SKM-1 treated with dmso at 0.1 percent for 144 hours (cell line): ENCODE data around the gene UTP11.

Source experiments
- DNase-seq: peaks from one replicate; lab custom pipeline; 2025; ENCODE audit not compliant: unreplicated experiment; lab: John Stamatoyannopoulos, UW

Gene UTP11

DNA sequence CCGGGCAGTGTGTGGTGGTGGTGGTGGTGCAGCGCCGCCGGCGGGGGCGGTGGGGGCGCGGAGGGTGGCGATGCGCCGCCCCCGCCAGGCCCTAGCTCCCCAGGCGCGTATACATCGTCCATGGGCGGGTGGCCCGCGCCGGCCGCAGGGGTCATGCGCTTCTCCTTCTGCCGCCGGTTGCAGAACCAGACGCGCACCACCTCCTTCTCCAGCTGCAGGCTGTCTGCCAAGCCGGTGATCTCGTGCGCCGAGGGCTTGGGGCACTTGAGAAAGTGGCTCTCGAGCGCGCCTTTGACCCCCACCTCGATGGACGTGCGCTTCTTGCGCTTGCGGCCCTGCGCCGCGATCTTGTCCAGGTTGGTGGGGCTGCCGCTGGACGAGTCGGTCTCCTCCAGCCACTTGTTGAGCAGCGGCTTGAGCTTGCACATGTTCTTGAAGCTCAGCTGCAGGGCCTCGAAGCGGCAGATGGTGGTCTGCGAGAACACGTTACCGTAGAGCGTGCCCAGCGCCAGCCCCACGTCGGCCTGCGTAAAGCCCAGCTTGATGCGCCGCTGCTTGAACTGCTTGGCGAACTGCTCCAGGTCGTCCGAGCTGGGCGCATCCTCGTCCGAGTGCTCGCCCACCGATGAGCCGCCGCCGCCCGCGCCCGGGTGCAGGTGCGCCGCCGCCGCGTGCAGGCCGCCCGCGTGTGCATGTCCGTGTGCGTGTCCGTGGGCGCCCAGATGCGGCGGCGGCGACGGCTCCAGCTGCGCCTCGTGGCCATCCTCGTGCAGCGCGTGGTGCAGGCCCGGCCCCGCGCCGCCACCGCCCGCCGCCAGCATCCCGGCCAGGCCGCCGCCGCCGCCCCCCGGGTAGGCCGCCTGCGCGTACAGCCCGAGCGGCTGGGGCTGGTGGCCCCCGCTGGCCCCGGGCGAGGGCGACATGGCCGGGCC is 33.1 kb downstream of the UTP11 start:
- no peak for DNase-seq

DNA sequence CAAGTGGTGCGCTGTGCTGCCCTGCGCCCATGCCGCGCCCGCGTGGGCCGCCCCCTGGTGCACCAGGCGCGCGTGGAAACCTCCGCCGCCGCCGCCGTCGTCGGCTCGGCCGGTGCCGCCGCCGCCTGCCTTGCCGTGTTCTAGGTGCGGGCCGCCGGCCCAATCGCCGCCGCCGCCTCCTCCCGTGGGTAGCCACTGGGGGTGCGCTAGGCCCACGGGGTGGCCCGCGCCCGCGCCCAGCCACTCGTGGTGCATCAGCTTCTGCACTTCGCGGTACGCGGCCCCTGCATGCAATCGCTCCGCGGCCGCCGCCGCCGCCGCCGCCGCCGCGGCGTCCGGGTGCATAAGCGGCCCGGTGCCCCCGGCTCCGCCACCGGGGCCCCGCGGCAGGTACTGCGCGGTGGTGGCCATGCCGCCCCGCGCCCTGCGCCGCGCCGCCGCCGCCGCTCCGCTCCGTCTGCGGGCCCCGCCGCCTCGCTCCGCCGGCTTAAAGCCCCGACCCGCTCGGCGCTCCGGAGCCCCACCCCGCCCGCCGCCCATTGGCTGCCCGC is 33.9 kb downstream of the UTP11 start, which contains the start of gene POU3F1:
Gene POU3F1 (minus strand): TSS at position 461 of the 551 bp plus-strand sequence. CDS start 50 bp downstream, at position 411.
- no peak for DNase-seq

DNA sequence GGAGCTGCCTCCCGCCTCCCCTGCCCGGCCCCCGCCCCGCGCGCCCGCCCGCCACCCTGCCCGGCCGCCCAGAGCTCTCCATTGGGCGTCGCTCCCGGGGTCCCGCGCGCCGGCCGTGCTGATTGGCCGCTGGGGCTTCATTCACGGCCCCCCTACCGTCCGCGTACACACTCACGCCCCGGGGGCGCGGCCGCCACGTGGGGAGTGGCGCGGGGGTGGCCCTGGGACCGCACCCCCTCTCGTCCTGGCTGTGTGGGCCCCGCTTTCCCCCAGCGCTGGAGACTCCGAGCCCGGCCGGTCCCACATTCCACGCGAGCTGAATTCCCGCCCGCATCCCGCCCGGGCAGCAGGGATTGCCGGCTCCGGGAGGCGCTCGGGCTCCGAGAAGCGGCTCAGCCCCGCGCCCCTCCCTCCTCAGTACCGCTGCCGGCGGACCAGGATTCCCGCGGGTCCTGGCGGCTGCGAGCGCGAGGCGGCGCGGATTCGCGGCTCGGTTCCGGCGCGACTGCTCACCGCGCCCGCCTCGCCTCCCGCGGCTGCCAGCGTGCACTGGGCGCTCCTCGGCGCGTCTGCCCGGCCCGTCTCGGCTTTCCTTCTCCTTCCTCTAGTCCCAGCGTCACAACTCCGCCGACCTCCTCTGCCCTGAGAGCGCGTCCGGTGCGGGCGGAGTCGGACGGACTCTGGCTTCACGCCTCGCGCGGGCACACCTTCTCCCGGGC is 34.5 kb downstream of the UTP11 start:
- DNase-seq, result no peak

DNA sequence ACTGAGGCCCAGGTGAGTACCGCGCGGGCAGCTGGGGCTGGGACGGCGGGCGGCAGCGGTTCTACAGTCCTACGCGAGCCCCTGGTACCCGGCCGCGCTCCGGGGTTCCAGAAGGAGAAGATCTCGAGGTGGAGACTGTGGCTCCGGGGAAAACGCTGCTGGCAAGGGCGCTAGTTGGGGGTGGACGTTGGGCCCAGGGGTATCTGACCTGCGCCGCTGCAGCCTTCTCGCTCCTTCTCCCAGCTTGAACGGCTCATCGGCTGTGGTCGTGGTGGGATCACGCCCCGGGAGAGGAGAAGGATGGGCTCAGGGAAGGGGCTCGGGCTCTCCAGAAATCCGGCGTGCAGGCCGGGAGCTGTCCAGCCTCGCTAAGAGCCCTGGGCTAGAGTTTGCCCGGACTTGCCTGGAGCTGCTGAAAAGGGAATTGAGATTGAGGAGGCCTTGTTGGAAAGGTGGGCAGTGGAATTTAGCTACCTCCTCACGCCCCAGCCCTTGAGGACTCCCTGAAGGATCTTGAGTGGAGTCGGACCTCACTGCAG is 35.1 kb downstream of the UTP11 start:
- no peak for DNase-seq

DNA sequence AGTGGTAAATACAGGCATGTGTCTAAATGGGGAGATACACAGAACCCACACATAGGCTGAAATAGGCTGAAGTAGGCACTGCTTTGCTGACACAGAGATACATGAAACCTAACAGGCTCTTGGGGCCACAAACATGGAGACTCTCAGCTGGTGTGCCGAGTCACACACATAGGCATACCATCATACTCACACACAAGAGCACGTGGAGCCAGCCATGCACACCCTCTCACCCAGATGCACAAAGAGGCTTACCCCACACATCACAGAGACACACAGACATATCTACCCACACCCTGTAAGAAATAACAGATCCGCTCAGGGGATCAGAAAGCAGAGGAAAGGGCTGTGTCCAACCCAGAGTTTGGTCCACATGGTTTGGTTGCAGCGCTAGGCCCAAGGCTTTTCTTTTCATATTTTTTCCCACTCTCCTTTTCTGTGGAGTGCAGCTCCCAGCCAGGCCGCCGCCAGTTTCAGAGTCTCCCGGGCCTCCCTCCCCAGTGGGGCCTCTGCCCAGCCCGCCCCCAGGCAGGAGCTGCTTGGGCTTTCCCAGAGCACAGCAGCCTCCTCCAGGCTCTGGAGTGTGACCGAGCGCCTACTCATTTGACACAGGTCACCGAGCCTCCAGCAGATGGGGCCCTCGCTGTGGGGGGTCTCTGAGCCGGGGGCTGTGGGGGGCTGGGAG is 38.0 kb downstream of the UTP11 start:
- DNase-seq, result no peak

DNA sequence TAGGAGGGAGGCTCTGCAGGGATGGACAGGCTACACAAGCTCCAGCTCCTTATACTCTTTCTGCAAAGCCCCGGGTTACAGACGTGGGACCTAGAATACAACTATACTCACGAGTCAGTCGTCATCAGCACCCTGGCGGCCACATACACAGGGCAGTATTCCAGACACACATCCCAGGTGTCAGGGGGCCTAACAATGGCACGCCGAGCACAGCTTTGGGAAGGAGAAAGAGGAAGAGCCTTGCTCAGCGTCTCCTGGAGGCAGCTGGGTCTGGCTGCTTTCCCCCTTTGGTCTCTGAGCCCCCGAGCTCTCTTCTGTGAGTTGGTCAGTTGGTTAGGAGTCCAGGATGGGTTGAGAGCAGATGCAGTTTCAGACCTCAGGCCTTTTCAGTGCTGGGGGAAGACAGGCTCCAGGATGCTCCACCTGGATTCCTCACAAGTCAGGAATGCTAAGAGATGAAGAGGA is 38.6 kb downstream of the UTP11 start:
- no peak for DNase-seq

DNA sequence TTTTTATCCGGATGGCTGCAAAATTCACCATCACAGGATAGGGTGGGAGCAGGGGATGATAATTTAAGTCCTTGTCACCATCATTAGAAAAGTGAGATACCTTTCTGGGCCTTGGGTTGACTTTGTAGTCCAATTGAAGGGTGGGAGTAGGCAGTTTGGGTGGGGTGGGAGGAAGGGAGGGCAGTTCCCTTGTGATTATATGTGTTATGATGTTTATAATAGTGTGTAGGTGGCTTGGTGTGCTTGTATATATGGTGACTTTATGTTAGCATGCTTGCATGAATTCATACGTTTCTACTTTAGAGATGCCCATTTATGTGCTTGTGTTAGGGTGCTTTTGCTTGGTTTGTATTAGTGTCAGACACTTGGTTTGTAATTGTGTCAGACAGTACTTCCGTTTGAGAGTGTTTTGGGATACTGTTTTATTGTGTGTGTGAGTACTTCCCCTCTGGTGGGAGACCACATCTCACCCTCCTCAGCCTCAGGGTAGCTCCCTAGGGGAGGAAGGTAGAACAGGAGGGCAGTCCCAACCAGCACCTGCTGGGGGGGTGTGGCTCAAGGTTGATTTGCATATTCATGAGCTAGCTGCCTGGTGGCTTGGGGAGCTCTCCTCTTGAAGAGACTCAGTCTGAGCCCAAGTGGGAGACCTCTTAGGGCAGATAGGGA is 40.3 kb downstream of the UTP11 start:
- no peak for DNase-seq

DNA sequence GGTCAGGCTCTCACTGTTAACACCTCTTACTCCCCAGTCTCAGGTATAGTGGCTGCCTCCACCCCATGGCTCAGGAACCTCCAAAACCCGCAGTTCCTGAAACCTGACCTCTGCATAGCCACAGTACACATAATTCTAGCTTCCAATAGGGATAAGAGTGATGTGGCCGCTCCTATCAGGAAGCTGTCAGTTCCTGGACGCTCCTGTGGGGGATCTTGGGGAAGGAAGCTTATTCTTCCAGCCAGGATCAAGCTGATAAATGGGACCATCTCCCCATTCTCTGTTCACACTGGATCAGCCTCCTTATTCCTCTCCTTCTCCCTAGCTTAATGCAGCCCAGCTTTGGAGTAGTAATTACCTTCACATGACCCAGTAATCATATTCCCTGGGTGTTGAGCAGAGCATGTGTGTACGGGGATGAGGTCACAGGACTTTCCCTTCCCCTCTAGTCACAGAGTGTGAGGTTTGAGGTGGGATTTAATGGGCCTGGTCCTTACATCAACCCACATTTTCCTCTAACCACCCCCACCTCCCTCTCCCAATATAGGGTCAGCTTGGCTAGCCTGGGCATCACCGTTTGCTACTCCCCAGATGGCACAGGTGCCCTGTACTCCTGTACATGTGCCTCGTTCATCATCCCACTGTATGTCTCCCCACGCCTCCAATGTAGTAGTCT is 41.0 kb downstream of the UTP11 start:
- no peak for DNase-seq

DNA sequence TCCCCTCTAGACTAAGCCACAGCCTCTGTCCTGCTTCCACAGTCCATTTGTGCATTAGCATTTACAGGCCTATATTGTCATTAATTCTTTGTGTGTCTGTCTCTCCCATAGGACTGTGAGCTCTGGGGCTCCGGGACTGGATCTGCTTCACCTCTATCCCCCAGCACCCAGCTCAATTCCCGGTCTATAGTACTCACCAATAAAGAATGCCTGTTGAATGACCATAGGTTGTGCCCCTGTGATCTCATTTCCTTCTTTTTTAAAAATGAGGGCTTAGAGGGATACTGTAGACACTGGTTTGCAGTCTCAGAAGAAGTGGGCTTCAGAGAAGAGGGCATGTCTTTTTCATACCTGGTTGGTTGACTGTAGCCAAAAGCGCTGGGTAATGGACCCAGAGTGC is 42.9 kb downstream of the UTP11 start:
- DNase-seq, result no peak

DNA sequence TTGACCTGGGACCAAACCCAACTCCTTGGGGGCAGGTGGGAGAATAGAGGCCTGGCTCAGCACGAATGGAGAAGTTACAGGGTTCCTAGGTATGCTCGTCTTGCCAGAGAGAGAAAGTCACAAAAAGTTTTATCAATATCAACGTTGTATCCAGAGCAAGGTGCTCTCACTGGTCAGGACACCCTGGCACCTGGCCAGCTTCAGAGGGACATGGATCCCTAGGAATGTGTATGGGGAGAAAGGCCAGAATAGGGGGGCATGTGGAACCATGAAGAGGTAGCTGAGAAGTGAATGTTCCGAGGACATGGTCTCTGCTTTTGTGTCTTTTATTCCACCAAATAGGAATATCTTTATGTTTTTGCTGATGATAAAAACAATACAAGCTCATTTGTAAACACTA is 43.4 kb downstream of the UTP11 start:
- DNase-seq, result no peak

DNA sequence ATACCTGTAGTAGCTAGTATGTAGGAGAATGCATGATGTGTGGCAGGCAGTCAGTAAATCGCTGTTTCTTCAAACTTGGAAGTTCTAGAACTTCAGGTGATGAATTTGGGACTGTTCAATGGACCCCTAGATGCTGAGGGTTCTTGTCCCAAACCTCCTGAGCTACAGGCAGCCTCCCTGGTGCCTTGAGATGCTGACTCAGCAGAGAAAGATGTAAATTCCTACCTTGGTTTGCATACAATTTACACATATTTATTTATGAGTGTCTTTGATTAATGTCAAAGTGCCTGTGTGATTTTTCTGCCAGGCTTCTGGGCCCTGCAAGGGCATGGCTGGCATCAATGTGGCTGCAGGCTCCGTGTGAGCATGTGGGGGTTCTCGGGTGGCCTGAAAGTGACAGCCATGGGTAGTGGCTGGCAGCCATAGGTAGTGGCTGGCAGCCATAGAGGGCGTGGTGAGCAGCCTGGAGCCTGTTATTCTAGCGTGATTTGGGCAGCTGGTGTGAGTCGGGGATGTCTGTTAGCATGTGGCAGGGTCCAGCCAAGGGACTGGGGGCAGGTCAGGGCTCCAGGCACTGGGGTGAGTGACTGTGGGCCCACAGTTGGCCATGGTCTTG is 47.2 kb downstream of the UTP11 start:
- no peak for DNase-seq

DNA sequence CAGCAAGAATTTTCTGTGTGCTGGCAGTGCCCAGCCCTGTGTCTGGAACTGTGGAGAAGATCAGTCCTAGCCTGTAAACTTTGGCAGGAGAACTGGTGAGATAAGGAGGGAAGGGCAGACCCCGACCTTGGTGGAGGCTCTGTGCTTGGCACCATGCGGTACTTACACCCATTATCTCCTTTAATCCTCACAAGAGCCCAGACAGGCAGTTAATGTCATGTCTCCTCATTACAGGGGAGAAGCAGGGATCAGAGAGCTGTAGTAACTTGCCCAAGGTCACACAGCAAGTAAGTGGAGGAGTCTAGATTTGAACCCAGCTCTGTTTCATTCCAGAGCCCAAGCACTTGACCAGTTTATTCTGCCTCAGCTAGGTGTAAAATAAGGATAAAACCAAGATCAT is 48.0 kb downstream of the UTP11 start:
- DNase-seq, result no peak

DNA sequence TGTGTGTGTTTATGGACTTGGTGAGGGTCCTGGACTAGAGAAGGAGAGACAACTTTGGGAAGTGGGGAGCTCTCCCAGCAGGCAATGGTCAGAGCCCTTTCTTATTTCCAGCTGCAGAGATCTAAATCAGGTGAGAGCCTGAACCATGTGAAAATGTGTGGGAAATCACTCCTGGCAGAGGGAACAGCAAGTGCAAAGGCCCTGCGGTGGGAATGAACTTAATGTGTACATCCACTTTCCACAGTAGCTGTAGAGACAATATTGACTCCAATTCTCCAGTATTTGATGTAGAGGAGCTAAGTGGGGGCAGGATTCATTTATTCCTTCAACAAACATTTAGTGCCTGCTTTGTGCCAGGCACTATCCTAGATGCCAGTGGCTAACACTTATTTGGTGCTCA is 48.8 kb downstream of the UTP11 start:
- no peak for DNase-seq

DNA sequence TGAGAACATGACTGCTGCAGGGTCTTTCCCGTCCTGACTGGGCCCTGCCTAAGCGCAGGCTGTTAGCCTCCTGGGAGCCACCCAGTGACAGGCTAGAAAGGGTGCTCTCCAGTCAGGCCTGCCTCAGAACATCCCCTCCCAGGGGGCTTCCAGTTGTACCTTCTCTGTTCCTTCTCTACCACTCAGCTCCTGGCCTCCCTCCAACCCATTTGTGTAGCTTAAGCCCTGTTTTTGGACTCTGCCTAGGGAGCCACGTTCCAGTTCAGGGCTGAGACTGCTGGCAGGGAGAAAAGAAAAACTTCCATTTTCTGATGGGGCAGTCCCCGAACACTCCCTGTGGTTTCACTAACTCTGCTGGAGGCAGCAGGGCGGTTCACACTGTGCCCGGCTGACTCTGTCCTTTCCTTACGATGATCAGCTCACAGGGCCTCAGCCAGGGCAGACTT is 49.4 kb downstream of the UTP11 start:
- DNase-seq, result no peak

DNA sequence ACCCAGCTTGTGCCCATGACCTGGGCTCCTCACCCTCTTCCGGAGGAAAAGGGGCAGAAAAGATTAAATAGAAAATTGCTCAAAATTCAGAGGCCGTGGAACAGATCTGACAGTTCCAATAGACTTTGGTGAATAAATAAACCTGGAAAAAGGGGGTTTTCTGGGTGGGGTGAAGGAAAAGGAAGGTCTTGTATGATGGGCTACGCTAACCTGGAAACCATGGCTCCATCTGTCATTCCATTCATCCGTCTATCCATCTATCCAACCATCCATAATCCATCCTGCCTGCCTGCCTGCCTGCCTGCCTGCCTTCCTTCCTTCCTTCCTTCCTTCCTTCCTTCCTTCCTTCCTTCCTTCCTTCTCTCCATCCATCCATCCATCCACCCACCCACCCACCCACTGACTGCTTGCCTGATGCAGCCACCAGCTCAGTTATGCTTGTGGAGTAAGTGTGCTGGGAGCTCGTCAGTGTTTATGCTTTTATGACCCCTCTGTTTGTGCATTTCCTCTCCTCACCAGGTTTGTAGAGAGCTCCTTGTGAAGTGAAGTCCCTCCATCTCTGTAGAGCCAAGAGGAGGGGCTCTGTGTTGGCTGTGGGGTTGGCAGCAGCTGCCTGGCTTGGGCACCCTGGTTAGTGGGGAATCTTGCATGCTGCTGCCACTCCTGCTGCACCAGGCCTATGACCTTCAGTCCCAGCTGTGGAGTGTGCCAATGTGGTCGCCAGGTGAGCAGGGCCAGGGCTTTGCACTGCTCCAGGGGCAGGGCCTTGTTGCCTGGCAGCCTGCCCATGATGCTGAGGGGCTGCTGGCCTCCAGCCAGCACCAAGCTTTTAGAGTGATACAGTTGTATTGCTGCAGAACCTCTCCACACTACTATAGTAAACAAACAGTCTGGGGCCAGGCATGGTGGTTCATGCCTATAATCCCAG is 50.1 kb downstream of the UTP11 start:
- no peak for DNase-seq

DNA sequence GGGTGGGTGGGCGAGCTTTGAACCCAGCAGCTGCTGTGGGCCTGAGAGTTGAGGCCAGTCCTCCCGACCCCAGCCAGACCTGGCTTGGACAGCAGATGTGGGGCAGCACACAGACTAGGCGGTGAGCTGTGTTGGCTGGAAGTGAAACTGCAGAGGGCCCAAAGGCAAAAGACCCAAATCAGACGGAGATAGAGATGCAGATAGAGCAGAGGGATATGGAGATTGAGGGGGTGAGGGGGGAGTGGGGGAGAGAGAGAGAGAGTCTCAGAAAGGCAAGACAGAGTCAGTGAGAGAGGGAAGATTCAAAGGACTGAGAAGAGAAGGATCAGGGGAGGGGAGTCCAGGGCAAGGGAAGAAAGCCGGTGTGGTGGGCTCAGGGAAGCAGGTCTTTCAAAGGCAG is 51.1 kb downstream of the UTP11 start:
- DNase-seq, result no peak

DNA sequence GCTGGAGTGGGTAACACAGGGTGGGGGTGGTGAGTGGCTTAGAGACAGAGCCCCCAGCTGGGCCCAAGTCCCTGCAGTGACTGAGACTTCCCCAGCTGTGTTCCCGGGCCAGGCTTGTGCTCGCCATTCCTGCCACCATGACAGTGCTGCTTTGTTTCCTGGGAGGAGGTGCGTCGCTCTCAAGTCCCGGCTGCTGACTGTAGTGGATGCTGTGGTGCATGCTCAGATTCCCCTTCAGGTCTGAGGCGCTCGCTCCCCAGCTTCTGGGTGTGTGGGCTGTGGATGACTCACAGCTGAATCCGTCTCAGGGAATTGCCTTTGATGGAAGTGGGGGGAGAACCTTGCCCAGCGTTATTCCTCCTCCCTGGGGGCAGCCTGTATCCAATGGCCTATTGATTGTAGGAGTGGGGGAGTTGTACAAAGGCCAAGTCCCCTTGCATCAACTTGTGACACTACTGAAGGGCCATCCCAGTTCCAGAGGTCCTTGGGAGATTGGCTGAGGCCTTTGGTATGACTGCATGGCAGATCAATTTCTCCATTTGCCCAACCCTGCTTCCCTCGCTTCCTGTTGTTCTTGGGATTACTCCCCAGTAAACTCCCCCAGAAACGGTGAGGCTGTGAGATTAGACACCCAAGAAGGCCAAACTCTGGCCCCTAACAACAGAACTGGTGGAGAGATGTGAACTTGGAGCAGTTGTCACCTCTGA is 51.8 kb downstream of the UTP11 start:
- DNase-seq, result no peak
